ENCODE data around the gene PLXNB2. TPM values are rescaled to one million over a fixed set of nuclear protein-coding genes. Genes with fewer than 3 reads are reported as not detected.

PLXNB2 gene
- total RNA-seq, 1 donor from 2014 or later, result 256 TPM

GRCh38 chr22:50253941-50254340 lies 53.5 kb downstream of the PLXNB2 start:
- DNase-seq (no peak), ATAC-seq (no peak)
- H3K27ac ChIP-seq, result no peak overlapping the region
- no peaks in the 10 kb centered on the region for H3K27me3 ChIP-seq (ENCODE audit: low read depth)
- peaks cover 29% of the 10 kb centered on the region for H3K4me1 ChIP-seq
- no peaks in the 10 kb centered on the region for H3K36me3 ChIP-seq
- intact Hi-C loops (cut with DNase I), result no loop called here
- H3K9me3 ChIP-seq, result no peaks in the 10 kb centered on the region
- H3K4me3 ChIP-seq, result no peak overlapping the region
- TF ChIP-seq, protein P1, sequence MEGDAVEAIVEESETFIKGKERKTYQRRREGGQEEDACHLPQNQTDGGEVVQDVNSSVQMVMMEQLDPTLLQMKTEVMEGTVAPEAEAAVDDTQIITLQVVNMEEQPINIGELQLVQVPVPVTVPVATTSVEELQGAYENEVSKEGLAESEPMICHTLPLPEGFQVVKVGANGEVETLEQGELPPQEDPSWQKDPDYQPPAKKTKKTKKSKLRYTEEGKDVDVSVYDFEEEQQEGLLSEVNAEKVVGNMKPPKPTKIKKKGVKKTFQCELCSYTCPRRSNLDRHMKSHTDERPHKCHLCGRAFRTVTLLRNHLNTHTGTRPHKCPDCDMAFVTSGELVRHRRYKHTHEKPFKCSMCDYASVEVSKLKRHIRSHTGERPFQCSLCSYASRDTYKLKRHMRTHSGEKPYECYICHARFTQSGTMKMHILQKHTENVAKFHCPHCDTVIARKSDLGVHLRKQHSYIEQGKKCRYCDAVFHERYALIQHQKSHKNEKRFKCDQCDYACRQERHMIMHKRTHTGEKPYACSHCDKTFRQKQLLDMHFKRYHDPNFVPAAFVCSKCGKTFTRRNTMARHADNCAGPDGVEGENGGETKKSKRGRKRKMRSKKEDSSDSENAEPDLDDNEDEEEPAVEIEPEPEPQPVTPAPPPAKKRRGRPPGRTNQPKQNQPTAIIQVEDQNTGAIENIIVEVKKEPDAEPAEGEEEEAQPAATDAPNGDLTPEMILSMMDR (IDR thresholded peaks at IDR 0.05), result no peak

GRCh38 chr22:50253046-50253915 lies 54.2 kb downstream of the PLXNB2 start:
- no peaks in the 10 kb centered on the region for H3K27me3 ChIP-seq (ENCODE audit: low read depth)
- no peak for ATAC-seq
- TF ChIP-seq, protein P1 (IDR thresholded peaks at IDR 0.05), result no peak
- no peak for DNase-seq
- no peak overlapping the region for H3K27ac ChIP-seq
- H3K36me3 ChIP-seq, result no peaks in the 10 kb centered on the region
- intact Hi-C loops (cut with DNase I), result no loop called here
- H3K9me3 ChIP-seq, result no peaks in the 10 kb centered on the region
- no peak overlapping the region for H3K4me3 ChIP-seq
- peaks cover 29% of the 10 kb centered on the region for H3K4me1 ChIP-seq

DNA sequence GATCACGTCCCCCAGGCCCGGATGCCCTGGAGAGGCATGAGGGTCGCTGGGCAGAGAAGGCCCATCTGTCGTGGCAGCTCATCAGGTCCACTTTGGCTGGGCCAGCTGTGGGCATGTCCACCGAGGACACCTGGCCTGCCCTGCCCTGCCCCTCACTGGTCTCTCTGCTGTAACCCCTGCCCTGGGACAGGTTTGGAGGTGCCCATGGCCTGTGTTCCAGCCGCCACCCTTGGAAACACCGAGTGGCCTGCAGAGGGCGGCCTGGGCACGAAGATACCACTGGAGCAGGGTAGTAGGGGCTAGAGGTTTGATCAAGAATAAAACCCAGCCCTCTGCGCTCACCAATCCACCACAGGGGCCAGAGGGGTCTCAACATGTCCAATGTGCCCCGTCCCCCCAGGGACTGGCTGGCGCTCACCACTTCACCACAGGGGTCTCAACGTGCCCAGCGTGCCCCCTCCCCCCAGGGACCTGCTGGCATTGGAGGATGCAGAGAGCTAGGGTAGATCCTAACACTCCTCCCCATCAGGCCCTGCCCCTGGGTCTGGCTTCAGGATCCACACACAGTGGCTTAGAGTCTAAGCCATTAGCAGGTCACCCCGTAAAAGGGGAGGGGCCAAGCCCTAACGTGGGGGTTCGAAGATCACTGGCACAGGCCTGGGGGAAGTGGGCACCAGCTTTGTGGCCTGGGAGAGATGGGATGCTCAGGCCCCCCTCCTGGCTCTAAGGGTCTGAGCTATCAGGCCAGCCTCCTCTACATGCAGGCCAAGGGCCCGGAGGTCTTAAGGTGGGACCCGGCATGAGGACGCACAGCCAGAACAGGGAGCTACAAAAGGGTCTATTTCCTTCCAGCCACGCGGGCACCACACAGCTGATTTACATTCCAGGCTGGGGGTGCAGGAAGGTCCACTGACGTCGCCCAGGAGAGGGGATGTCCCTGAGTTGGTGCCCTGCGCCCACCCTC lies 55.1 kb downstream of the PLXNB2 start:
- Histone ChIP-seq H3K9me3 (no peaks in the 10 kb centered on the region), H3K27me3 (ENCODE audit: low read depth) (no peaks in the 10 kb centered on the region), H3K27ac (peak overlapping the region; percentile 79), H3K4me3 (peak overlapping the region; percentile 92), H3K4me1 (peaks cover 36% of the 10 kb centered on the region), H3K36me3 (no peaks in the 10 kb centered on the region)
- peak; percentile 80 to 82 for ATAC-seq
- intact Hi-C loops (cut with DNase I), result no loop called here
- TF ChIP-seq, protein P1 (IDR thresholded peaks at IDR 0.05), result peak; percentile 75
- peak; percentile 83 for DNase-seq

DNA sequence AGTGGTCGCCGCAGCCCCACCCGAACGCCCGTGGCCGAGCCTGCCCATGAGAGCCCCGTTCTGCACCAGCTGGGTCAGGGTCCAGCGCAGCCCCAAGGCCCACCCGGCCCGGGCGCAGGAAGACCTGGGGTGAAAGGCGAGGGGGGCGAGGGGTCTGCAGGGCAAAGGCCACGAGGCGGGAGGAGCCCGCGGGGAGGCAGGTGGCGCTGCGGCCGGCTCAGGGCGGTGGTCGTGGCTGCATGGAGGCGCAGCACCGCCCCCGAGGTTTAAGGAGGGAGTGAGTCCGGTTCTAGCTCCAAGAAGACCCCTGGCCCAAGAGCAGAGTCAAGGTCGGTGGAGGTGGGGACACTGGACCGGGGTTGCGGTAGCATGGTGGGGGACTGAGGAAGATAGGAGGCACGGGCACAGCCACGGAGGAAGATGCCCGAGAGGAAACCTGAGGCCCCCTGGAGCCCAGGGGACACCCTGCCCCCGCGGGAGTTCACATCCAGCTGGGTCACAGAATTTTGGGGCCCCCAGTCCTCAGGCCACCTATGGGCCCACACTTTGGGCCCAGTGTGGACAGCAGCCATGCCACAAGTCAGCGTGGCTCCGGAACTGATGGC lies 55.9 kb downstream of the PLXNB2 start:
- TF ChIP-seq, protein P1 (IDR thresholded peaks at IDR 0.05), result no peak
- intact Hi-C loops (cut with DNase I), result no loop called here
- Histone ChIP-seq H3K9me3 (no peaks in the 10 kb centered on the region), H3K27ac (peak overlapping the region; percentile 79), H3K4me3 (peak overlapping the region; percentile 92), H3K27me3 (ENCODE audit: low read depth) (no peaks in the 10 kb centered on the region), H3K36me3 (peaks cover 2% of the 10 kb centered on the region), H3K4me1 (peaks cover 38% of the 10 kb centered on the region)
- DNase-seq, result no peak
- ATAC-seq, result peak; percentile 2 to 5
